Measurements from ENCODE around the gene ZNF317. TPM values are rescaled to one million over a fixed set of nuclear protein-coding genes. Genes with fewer than 3 reads are reported as not detected.

The ZNF317 gene
- polyA plus RNA-seq, 1 donor (not counting 4 experiments of a cell fraction or from before 2014, with no cell fraction given) = 25.9 TPM

- peaks cover 18 to 30% of the 10 kb centered on the region in 2 experiments for H3K36me3 ChIP-seq (ENCODE audit: control insufficient read depth in 2 of 2, extremely low read depth in 1 of 2, insufficient read depth in 2 of 2, low read length in 2 of 2)
- H3K9me1 ChIP-seq (ENCODE audit: control insufficient read depth, extremely low read depth, insufficient read depth, low read length) = no peaks in the 10 kb centered on the region
- H3K9ac ChIP-seq (ENCODE audit: control insufficient read depth, extremely low read depth, insufficient read depth, low read length) = no peak overlapping the region
- H3K27ac ChIP-seq (ENCODE audit: control insufficient read depth, insufficient read depth, low read length) = no peak overlapping the region
- H3K79me2 ChIP-seq (ENCODE audit: control insufficient read depth, insufficient read depth, low read length) = no peaks in the 10 kb centered on the region
- dilution Hi-C loops (cut with MboI; ENCODE audit: extremely low pct_ligation_motif_present, low sequenced_read_pairs) = no loop called here
- DNase-seq (ENCODE audit: low read depth, low spot score) (no peak), FAIRE-seq (no peak)
- no peaks in the 10 kb centered on the region for H3K27me3 ChIP-seq (ENCODE audit: control insufficient read depth, extremely low read depth, insufficient read depth, low read length)
- H3K4me3 ChIP-seq (ENCODE audit: control insufficient read depth in 2 of 3, extremely low read depth in 1 of 3, insufficient read depth in 2 of 3, low read depth in 1 of 3, low read length in 3 of 3) = no peak overlapping the region
- no peaks in the 10 kb centered on the region for H3K4me1 ChIP-seq (ENCODE audit: control insufficient read depth, extremely low read depth, insufficient read depth, low read length)
- H4K20me1 ChIP-seq (ENCODE audit: control insufficient read depth, extremely low read depth, insufficient read depth, low read length) = no peaks in the 10 kb centered on the region
- no peak overlapping the region for H2AFZ ChIP-seq (ENCODE audit: control insufficient read depth, low read length)
- H3K4me2 ChIP-seq (ENCODE audit: control insufficient read depth, extremely low read depth, insufficient read depth, low read depth, low read length) = no peak overlapping the region
- TF ChIP-seq CTCF (optimal IDR thresholded peaks at IDR 0.05 in 1 of 3, IDR thresholded peaks at IDR 0.05 in 1 of 3, conservative IDR thresholded peaks at IDR 0.05 in 1 of 3; ENCODE audit: extremely low read depth in 1 of 3, insufficient read depth in 2 of 3, low read length in 3 of 3) = no peak
- TF ChIP-seq EZH2 (IDR thresholded peaks at IDR 0.05; ENCODE audit: low read length) = no peak
- H3K9me3 ChIP-seq (ENCODE audit: control insufficient read depth, low read depth, low read length) = peaks cover 24% of the 10 kb centered on the region
These were observed 25.1 kb downstream of the ZNF317 start for GRCh38 chr19:9165261-9165660.

GRCh38 chr19:9166846-9167245, 26.6 kb downstream of the ZNF317 start:
- Histone ChIP-seq H3K9me3 (ENCODE audit: control insufficient read depth, low read depth, low read length) (peaks cover 9% of the 10 kb centered on the region), H4K20me1 (ENCODE audit: control insufficient read depth, extremely low read depth, insufficient read depth, low read length) (no peaks in the 10 kb centered on the region), H3K79me2 (ENCODE audit: control insufficient read depth, insufficient read depth, low read length) (no peaks in the 10 kb centered on the region), H3K27ac (ENCODE audit: control insufficient read depth, insufficient read depth, low read length) (no peak overlapping the region), H3K9me1 (ENCODE audit: control insufficient read depth, extremely low read depth, insufficient read depth, low read length) (no peaks in the 10 kb centered on the region), H3K4me3 (ENCODE audit: control insufficient read depth in 2 of 3, extremely low read depth in 1 of 3, insufficient read depth in 2 of 3, low read depth in 1 of 3, low read length in 3 of 3) (no peak overlapping the region), H3K27me3 (ENCODE audit: control insufficient read depth, extremely low read depth, insufficient read depth, low read length) (no peaks in the 10 kb centered on the region), H2AFZ (ENCODE audit: control insufficient read depth, low read length) (no peak overlapping the region), H3K4me2 (ENCODE audit: control insufficient read depth, extremely low read depth, insufficient read depth, low read depth, low read length) (no peak overlapping the region), H3K4me1 (ENCODE audit: control insufficient read depth, extremely low read depth, insufficient read depth, low read length) (no peaks in the 10 kb centered on the region), H3K36me3 (ENCODE audit: control insufficient read depth in 2 of 2, extremely low read depth in 1 of 2, insufficient read depth in 2 of 2, low read length in 2 of 2) (peaks cover 3 to 15% of the 10 kb centered on the region in 2 experiments), H3K9ac (ENCODE audit: control insufficient read depth, extremely low read depth, insufficient read depth, low read length) (no peak overlapping the region)
- FAIRE-seq = no peak
- DNase-seq (ENCODE audit: low read depth, low spot score) = no peak
- dilution Hi-C loops (cut with MboI; ENCODE audit: extremely low pct_ligation_motif_present, low sequenced_read_pairs) = no loop called here
- TF ChIP-seq CTCF (optimal IDR thresholded peaks at IDR 0.05 in 1 of 3, IDR thresholded peaks at IDR 0.05 in 1 of 3, conservative IDR thresholded peaks at IDR 0.05 in 1 of 3; ENCODE audit: extremely low read depth in 1 of 3, insufficient read depth in 2 of 3, low read length in 3 of 3) (no peak), EZH2 (IDR thresholded peaks at IDR 0.05; ENCODE audit: low read length) (no peak)

Measured in keratinocyte (primary cell).